Measurements from ENCODE around the gene FBXO33.

DNA sequence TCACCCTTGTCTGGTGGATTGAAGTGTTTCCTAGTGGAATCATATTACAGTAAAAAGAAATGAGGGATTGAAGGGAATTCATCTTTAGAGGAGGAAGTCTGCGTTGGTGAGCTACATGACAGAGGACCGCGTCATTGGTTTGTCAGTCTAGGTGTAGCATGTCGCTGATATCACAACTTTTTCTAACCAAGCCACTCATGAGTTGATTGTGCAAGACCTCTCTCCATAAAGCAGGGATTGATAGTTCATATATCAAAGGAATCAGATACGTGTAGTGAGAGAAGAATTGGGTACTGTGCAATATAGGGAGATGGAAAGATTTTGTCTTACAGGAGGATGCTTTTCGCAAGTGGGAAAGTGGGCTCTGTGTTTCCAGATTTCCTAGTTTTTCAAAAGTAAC lies 3.0 kb upstream of the FBXO33 start:
- TF ChIP-seq, protein P1, sequence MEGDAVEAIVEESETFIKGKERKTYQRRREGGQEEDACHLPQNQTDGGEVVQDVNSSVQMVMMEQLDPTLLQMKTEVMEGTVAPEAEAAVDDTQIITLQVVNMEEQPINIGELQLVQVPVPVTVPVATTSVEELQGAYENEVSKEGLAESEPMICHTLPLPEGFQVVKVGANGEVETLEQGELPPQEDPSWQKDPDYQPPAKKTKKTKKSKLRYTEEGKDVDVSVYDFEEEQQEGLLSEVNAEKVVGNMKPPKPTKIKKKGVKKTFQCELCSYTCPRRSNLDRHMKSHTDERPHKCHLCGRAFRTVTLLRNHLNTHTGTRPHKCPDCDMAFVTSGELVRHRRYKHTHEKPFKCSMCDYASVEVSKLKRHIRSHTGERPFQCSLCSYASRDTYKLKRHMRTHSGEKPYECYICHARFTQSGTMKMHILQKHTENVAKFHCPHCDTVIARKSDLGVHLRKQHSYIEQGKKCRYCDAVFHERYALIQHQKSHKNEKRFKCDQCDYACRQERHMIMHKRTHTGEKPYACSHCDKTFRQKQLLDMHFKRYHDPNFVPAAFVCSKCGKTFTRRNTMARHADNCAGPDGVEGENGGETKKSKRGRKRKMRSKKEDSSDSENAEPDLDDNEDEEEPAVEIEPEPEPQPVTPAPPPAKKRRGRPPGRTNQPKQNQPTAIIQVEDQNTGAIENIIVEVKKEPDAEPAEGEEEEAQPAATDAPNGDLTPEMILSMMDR (IDR thresholded peaks at IDR 0.05), result no peak
- TF ChIP-seq POLR2AphosphoS5 (IDR thresholded peaks at IDR 0.05), result no peak
- TF ChIP-seq POLR2A (IDR thresholded peaks at IDR 0.05), result no peak
- no peak for TF ChIP-seq EP300 (IDR thresholded peaks at IDR 0.05)
